CD4-positive, alpha-beta T cell (primary cell): ENCODE results near the gene OCA2. TPM values are rescaled to one million over a fixed set of nuclear protein-coding genes. Genes with fewer than 3 reads are reported as not detected.

Source experiments
- ATAC-seq: fragments of 200-7000 bp; cut with Tn5 transposase; one replicate; pipeline ENCODE4 v1.10.0; 2022; ENCODE audit warnings: mild to moderate bottlenecking; ENCODE audit not compliant: poor library complexity
- CTCF ChIA-PET: fragments of 350-600 bp; sonication (Branson Sonifier 250); formaldehyde crosslinking; loops from one replicate; lab custom pipeline; 2021; ENCODE audit warnings: antibody characterized with exemption, inconsistent platforms; lab: Charles Lee
- POLR2A ChIA-PET: fragments of 350-600 bp; sonication (Branson Sonifier 250); formaldehyde crosslinking; loops from one replicate; lab custom pipeline; 2021; ENCODE audit warnings: antibody characterized with exemption, inconsistent platforms; lab: Charles Lee
- DNase-seq, 14 experiments: peaks; one replicate each; pipeline ENCODE4 v3.0.0-alpha.2; 2013 to 2020; ENCODE audit warnings: mixed read lengths in 2 of 14
- H3K27ac ChIP-seq, 2 donors: one replicate each; pipeline versions ENCODE4 v1.5.1 to v1.7.0; 2013; ENCODE audit warnings: low read length in 2 of 2, low read depth in 1 of 2, mild to moderate bottlenecking in 1 of 2
- H3K27me3 ChIP-seq, 2 experiments: 1 replicate in 1 of 2; 2 replicates in 1 of 2; pipeline versions ENCODE4 v1.6.1 to v1.7.0; 2013; ENCODE audit warnings: low read length in 2 of 2, control low read depth in 1 of 2, mild to moderate bottlenecking in 1 of 2, moderate library complexity in 1 of 2; ENCODE audit not compliant: insufficient read depth in 2 of 2, control insufficient read depth in 1 of 2
- H3K36me3 ChIP-seq: one replicate; pipeline ENCODE4 v1.6.1; 2013; ENCODE audit warnings: low read length, control low read depth; ENCODE audit not compliant: insufficient read depth
- H3K4me1 ChIP-seq: one replicate; pipeline ENCODE4 v1.6.1; 2013; ENCODE audit warnings: low read length, control low read depth; ENCODE audit not compliant: insufficient read depth
- H3K4me3 ChIP-seq: one replicate; pipeline ENCODE4 v1.5.1; 2013; ENCODE audit warnings: mild to moderate bottlenecking, low read length, moderate library complexity
- H3K9me3 ChIP-seq, 2 experiments: 1 replicate in 1 of 2; 2 replicates in 1 of 2; pipeline versions ENCODE4 v1.6.1 to v1.7.0; 2013; ENCODE audit warnings: low read length in 2 of 2, mild to moderate bottlenecking in 2 of 2, control low read depth in 1 of 2, moderate library complexity in 1 of 2; ENCODE audit not compliant: control insufficient read depth in 1 of 2, insufficient read depth in 1 of 2
- H3K27ac Mint-ChIP-seq: one replicate; pipeline ENCODE4 v1.8.0; 2020; ENCODE audit warnings: mixed read lengths
- H3K27me3 Mint-ChIP-seq: one replicate; pipeline ENCODE4 v1.8.0; 2021; ENCODE audit warnings: mixed read lengths
- H3K36me3 Mint-ChIP-seq: one replicate; pipeline ENCODE4 v1.8.0; 2021; ENCODE audit warnings: low read depth, mixed read lengths
- H3K4me1 Mint-ChIP-seq: one replicate; pipeline ENCODE4 v1.8.0; 2021; ENCODE audit warnings: low read depth, mixed read lengths
- H3K4me3 Mint-ChIP-seq: one replicate; pipeline ENCODE4 v1.8.0; 2020; ENCODE audit warnings: mild to moderate bottlenecking, mixed read lengths
- H3K9me3 Mint-ChIP-seq: one replicate; pipeline ENCODE4 v1.8.0; 2020; ENCODE audit warnings: mixed read lengths
- CTCF ChIP-seq: fragments of 200-600 bp; IDR thresholded peaks from one replicate; pipeline ENCODE4 v1.8.0; 2022; ENCODE audit warnings: antibody characterized with exemption, mild to moderate bottlenecking
- intact Hi-C, 2 experiments: fragments of 100-400 bp; cut with DNase I in 1 of 2; cut with micrococcal nuclease in 1 of 2; formaldehyde crosslinking; loops; one replicate each; pipeline versions ENCODE4 v1.15.1 to v1.9.0; 2023 to 2025; cut with DNase I, micrococcal nuclease
- total RNA-seq, 174 experiments: library from RNA in 2 of 174; stranded (reverse) in 2 of 174; gene quantifications; one replicate each; pipeline ENCODE4 v1.2.3 and lab custom pipeline; 2021 to 2026

OCA2 gene
- total RNA-seq, 2 experiments from 2014 or later: not detected

- Mint-ChIP-seq H3K4me3 (no peak overlapping the region), H3K9me3 (peaks cover 18% of the 10 kb centered on the region), H3K36me3 (peaks cover 8% of the 10 kb centered on the region), H3K27ac (no peak overlapping the region), H3K27me3 (peaks cover 51% of the 10 kb centered on the region), H3K4me1 (no peaks in the 10 kb centered on the region)
- Histone ChIP-seq H3K4me1 (peaks cover 3% of the 10 kb centered on the region), H3K9me3 (peaks cover 10 to 17% of the 10 kb centered on the region in 2 experiments), H3K36me3 (no peaks in the 10 kb centered on the region), H3K27me3 (peaks cover 18 to 22% of the 10 kb centered on the region in 2 experiments), H3K27ac (no peak overlapping the region), H3K4me3 (no peak overlapping the region)
- TF ChIP-seq CTCF: no peak
- DNase-seq (no peak), ATAC-seq (no peak)
- CTCF ChIA-PET: no interaction called here
- POLR2A ChIA-PET: no interaction called here
- intact Hi-C loops: loop anchor here (1.0 to 2.0 kb wide), 2 partner anchors 37 to 38 kb away; no protein-coding TSS in a partner anchor
Observed at GRCh38 chr15:28085489-28086174, 13.5 kb downstream of the OCA2 start.

GRCh38 chr15:28084547-28084946 is 14.6 kb downstream of the OCA2 start:
- ATAC-seq (no peak), DNase-seq (no peak)
- Histone ChIP-seq H3K9me3 (peaks cover 6 to 10% of the 10 kb centered on the region in 2 experiments), H3K27ac (no peak overlapping the region), H3K4me3 (no peak overlapping the region), H3K27me3 (peaks cover 12 to 19% of the 10 kb centered on the region in 2 experiments), H3K36me3 (no peaks in the 10 kb centered on the region), H3K4me1 (peaks cover 3% of the 10 kb centered on the region)
- Mint-ChIP-seq H3K27ac (no peak overlapping the region), H3K4me1 (no peaks in the 10 kb centered on the region), H3K36me3 (no peaks in the 10 kb centered on the region), H3K4me3 (no peak overlapping the region), H3K27me3 (peaks cover 49% of the 10 kb centered on the region), H3K9me3 (peaks cover 10% of the 10 kb centered on the region)
- intact Hi-C loops: no loop called here
- ChIA-PET CTCF (no interaction called here), POLR2A (no interaction called here)
- no peak for TF ChIP-seq CTCF

GRCh38 chr15:28082891-28083684 is 16.0 kb downstream of the OCA2 start:
- H3K4me3 ChIP-seq: no peak overlapping the region
- peaks cover 1% of the 10 kb centered on the region for H3K9me3 Mint-ChIP-seq
- peaks cover 10 to 18% of the 10 kb centered on the region in 2 experiments for H3K27me3 ChIP-seq
- intact Hi-C loops: no loop called here
- ChIA-PET POLR2A (no interaction called here), CTCF (interaction anchor here (0.8 kb wide), 1 partner anchor 10 kb away, joined by 3 read pairs; no protein-coding TSS in a partner anchor)
- H3K27ac Mint-ChIP-seq: no peak overlapping the region
- no peak for ATAC-seq
- no peak overlapping the region for H3K4me3 Mint-ChIP-seq
- H3K4me1 ChIP-seq: peaks cover 3% of the 10 kb centered on the region
- no peaks in the 10 kb centered on the region for H3K4me1 Mint-ChIP-seq
- no peaks in the 10 kb centered on the region for H3K36me3 ChIP-seq
- peaks cover 0 to 10% of the 10 kb centered on the region in 2 experiments for H3K9me3 ChIP-seq
- no peak for DNase-seq
- H3K36me3 Mint-ChIP-seq: no peaks in the 10 kb centered on the region
- peaks cover 35% of the 10 kb centered on the region for H3K27me3 Mint-ChIP-seq
- no peak overlapping the region for H3K27ac ChIP-seq
- TF ChIP-seq CTCF: no peak
